ENCODE results near the gene AXDND1. TPM values are rescaled to one million over a fixed set of nuclear protein-coding genes. Genes with fewer than 3 reads are reported as not detected.
"Not testable (repeated sequence)": the region's sequence is repeated elsewhere in the genome, so short reads cannot be mapped to it uniquely, and the experiment has no call there.

The AXDND1 gene
- total RNA-seq, 4 donors from 2014 or later: 2.5 TPM; not detected in 3

GRCh38 chr1:179353546-179353945, 12.2 kb upstream of the AXDND1 start:
- WGBS: 77% methylated on average over 5 of the region's 5 CpGs
- Histone ChIP-seq H3K27ac (replicated peaks in 1 of 4) (peak overlapping the region in 1 of 4 donors; percentile 16), H3K27me3 (no peaks in the 10 kb centered on the region), H3K9me3 (no peaks in the 10 kb centered on the region), H3K4me3 (no peak overlapping the region), H3K4me1 (peaks cover 0 to 5% (median 0%) of the 10 kb centered on the region in 4 donors), H3K36me3 (peaks cover 13 to 53% (median 18%) of the 10 kb centered on the region in 4 donors)
- intact Hi-C loops (cut with DNase I): no loop called here
- TF ChIP-seq POLR2A (IDR thresholded peaks at IDR 0.05; ENCODE audit: low read depth) (no peak), EP300 (IDR thresholded peaks at IDR 0.05) (no peak), POLR2AphosphoS5 (IDR thresholded peaks at IDR 0.05) (peak in 1 of 2 donors; percentile 7)
- no peak for DNase-seq (ENCODE audit: extremely low spot score)

DNA sequence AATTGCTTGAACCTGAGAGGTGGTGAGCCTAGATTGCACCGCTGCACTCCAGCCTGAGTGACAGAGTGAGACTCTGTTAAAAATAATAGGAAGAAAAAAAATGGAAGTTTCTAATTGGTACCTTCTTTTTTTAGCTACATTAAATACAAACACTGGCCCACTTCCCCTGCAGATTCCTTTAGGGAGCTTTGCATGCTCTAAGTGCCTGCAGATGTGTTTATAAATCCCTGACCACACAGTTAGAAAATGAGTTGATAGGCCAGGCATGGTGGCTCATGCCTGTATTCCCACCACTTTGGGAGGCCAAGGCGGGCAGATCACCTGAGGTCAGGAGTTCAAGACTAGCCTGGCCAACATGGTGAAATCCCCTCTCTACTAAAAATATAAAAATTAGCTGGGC, 4.1 kb upstream of the AXDND1 start:
- peaks cover 3 to 12% (median 10%) of the 10 kb centered on the region in 4 donors for H3K4me1 ChIP-seq
- not testable (repeated sequence) for H3K4me3 ChIP-seq; H3K27me3 ChIP-seq; H3K9me3 ChIP-seq; H3K27ac ChIP-seq (replicated peaks in 1 of 4); DNase-seq (ENCODE audit: extremely low spot score); H3K36me3 ChIP-seq
- WGBS: 91% methylated on average over 2 of the region's 2 CpGs
- intact Hi-C loops (cut with DNase I): loop anchor here (10.0 kb wide), 1 partner anchor 67 kb away; the partner anchor contains the start of gene SOAT1

- Histone ChIP-seq H3K36me3 (no peaks in the 10 kb centered on the region), H3K27ac (replicated peaks in 1 of 4) (peak overlapping the region; percentile 84 to 92 (median 90)), H3K27me3 (no peaks in the 10 kb centered on the region), H3K9me3 (no peaks in the 10 kb centered on the region), H3K4me1 (peaks cover 3 to 13% (median 10%) of the 10 kb centered on the region in 4 donors), H3K4me3 (peak overlapping the region; percentile 63 to 80 (median 68))
- DNase-seq (ENCODE audit: extremely low spot score): no peak
- WGBS: 4% methylated on average over 28 of the region's 28 CpGs
- TF ChIP-seq POLR2AphosphoS5 (IDR thresholded peaks at IDR 0.05): no peak
- TF ChIP-seq, protein P1, sequence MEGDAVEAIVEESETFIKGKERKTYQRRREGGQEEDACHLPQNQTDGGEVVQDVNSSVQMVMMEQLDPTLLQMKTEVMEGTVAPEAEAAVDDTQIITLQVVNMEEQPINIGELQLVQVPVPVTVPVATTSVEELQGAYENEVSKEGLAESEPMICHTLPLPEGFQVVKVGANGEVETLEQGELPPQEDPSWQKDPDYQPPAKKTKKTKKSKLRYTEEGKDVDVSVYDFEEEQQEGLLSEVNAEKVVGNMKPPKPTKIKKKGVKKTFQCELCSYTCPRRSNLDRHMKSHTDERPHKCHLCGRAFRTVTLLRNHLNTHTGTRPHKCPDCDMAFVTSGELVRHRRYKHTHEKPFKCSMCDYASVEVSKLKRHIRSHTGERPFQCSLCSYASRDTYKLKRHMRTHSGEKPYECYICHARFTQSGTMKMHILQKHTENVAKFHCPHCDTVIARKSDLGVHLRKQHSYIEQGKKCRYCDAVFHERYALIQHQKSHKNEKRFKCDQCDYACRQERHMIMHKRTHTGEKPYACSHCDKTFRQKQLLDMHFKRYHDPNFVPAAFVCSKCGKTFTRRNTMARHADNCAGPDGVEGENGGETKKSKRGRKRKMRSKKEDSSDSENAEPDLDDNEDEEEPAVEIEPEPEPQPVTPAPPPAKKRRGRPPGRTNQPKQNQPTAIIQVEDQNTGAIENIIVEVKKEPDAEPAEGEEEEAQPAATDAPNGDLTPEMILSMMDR (IDR thresholded peaks at IDR 0.05): no peak
- no peak for TF ChIP-seq POLR2A (IDR thresholded peaks at IDR 0.05; ENCODE audit: low read depth)
- TF ChIP-seq EP300 (IDR thresholded peaks at IDR 0.05): no peak
- intact Hi-C loops (cut with DNase I): loop anchor here (5.0 to 10.0 kb wide), 2 partner anchors 71 to 244 kb away; partner anchors contain the start of gene SOAT1
These were observed 476 bp downstream of the AXDND1 start for GRCh38 chr1:179366093-179366800.

DNA sequence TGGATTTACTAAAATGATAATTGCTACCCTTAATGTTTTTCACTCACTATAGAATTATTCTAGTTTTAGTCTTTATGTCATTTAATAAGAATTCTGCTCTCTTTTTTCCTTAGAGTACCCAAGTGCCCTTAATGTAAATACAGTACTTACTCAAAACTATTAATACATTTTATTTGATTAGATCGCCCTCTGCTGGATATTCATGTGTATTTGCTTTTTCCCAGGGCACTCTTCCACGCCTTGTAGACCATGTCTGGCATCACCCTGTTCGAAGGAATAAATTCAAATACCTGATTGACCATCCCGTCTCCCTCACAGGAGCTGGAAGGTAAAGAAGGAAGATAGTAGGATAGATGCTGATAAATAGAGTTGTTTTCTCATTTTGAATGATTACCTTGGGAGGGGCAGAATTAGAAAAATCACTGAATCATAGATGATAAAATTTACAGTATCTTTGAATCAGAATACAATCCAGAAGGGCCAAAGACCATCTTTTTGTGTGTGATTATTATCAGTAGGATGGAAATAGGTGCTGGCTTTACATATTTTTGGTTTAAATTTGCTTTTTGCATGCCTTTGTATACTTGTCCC, 4.1 kb downstream of the AXDND1 start:
- Histone ChIP-seq H3K9me3 (no peaks in the 10 kb centered on the region), H3K27me3 (no peaks in the 10 kb centered on the region), H3K4me1 (peaks cover 3 to 13% (median 10%) of the 10 kb centered on the region in 4 donors), H3K4me3 (no peak overlapping the region), H3K36me3 (no peaks in the 10 kb centered on the region), H3K27ac (replicated peaks in 1 of 4) (no peak overlapping the region)
- TF ChIP-seq, protein P1 (IDR thresholded peaks at IDR 0.05): peak; percentile 78 to 81 (median 79)
- TF ChIP-seq POLR2AphosphoS5 (IDR thresholded peaks at IDR 0.05): no peak
- DNase-seq (ENCODE audit: extremely low spot score): no peak
- 2% methylated on average over 4 of the region's 4 CpGs for WGBS
- intact Hi-C loops (cut with DNase I): loop anchor here (2.0 to 10.0 kb wide), 4 partner anchors 75 to 289 kb away; partner anchors contain the start of gene SOAT1

DNA sequence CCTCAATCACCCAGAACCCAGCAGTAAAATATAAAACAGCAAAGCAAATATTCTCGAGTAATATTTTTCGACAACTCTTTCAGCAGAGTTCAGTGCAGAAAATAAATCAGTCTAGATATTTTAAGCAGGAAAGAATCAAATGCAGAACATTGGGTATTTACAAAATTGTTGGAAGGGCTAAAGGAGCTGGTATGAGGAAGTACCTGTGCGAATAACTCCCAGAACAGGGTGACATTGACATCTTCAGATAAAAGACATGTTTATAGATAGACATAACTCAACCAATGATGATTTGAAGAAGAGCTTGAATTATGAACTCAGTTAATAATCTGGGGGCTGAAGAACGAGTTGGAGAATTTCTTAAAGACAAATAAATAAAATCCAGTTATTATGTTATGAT, 6.4 kb downstream of the AXDND1 start:
- Histone ChIP-seq H3K27me3 (no peaks in the 10 kb centered on the region), H3K4me1 (no peaks in the 10 kb centered on the region), H3K27ac (replicated peaks in 1 of 4) (no peak overlapping the region), H3K9me3 (no peaks in the 10 kb centered on the region), H3K36me3 (no peaks in the 10 kb centered on the region), H3K4me3 (no peak overlapping the region)
- intact Hi-C loops (cut with DNase I): loop anchor here (5.0 kb wide), 1 partner anchor 125 kb away; no protein-coding TSS in a partner anchor
- TF ChIP-seq POLR2A (IDR thresholded peaks at IDR 0.05; ENCODE audit: low read depth) (no peak), POLR2AphosphoS5 (IDR thresholded peaks at IDR 0.05) (no peak), EP300 (IDR thresholded peaks at IDR 0.05) (no peak)
- TF ChIP-seq, protein P1 (IDR thresholded peaks at IDR 0.05): no peak
- no peak for DNase-seq (ENCODE audit: extremely low spot score)
- 76% methylated on average over 4 of the region's 4 CpGs for WGBS

All from esophagus muscularis mucosa (tissue), 4 donors.